Muscle layer of colon (tissue), 2 donors: ENCODE results near the gene MST1.
"Not testable (repeated sequence)": the region's sequence is repeated elsewhere in the genome, so short reads cannot be mapped to it uniquely, and the experiment has no call there.

Experiments
- H3K27ac ChIP-seq: one replicate; pipeline ENCODE4 v1.7.0; 2013; ENCODE audit warnings: low read depth, mild to moderate bottlenecking, low read length, moderate library complexity
- H3K27me3 ChIP-seq, 2 donors: one replicate each; pipeline ENCODE4 v1.7.0; 2013; ENCODE audit warnings: low read length in 2 of 2, mild to moderate bottlenecking in 2 of 2; ENCODE audit not compliant: insufficient read depth in 2 of 2, control insufficient read depth in 1 of 2
- H3K36me3 ChIP-seq: one replicate; pipeline ENCODE4 v1.7.0; 2013; ENCODE audit warnings: mild to moderate bottlenecking, low read length; ENCODE audit not compliant: insufficient read depth
- H3K4me1 ChIP-seq: one replicate; pipeline ENCODE4 v1.7.0; 2013; ENCODE audit warnings: mild to moderate bottlenecking, low read length; ENCODE audit not compliant: insufficient read depth
- H3K4me3 ChIP-seq, 2 donors: one replicate each; pipeline ENCODE4 v1.7.0; 2013; ENCODE audit warnings: low read length in 2 of 2, low read depth in 1 of 2, mild to moderate bottlenecking in 1 of 2, moderate library complexity in 1 of 2
- H3K9ac ChIP-seq: one replicate; pipeline ENCODE4 v1.7.0; 2013; ENCODE audit warnings: low read length
- H3K9me3 ChIP-seq: one replicate; pipeline ENCODE4 v1.7.0; 2013; ENCODE audit warnings: mild to moderate bottlenecking, low read length
- donor health status: abdominal sarcoma.
- donor health status: Adenocarcinoma of cecum.

The MST1 gene

DNA sequence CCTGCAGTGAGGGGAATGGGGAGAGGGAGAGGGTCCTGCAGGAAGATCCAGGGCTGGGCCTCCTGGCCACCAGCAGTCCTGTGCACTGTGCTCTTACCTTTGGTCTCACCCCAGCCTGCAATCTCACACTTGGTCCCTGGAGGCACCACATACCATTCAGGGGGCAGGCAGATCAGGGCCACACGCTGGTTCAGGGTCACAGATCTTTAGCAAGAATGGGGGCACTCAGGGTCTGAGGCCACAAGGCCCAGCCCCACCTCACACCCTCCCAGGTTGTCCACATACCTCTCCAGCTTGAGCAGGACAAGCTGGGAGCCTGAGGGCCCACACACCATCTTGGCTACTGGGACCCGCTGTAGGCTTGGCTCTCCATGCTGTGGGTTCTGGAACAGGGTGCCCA is 4.8 kb downstream of the MST1 start:
- not testable (repeated sequence) for H3K27me3 ChIP-seq, H3K4me1 ChIP-seq, H3K9me3 ChIP-seq, H3K9ac ChIP-seq, H3K4me3 ChIP-seq, H3K27ac ChIP-seq
- H3K36me3 ChIP-seq = peaks cover 16% of the 10 kb centered on the region

DNA sequence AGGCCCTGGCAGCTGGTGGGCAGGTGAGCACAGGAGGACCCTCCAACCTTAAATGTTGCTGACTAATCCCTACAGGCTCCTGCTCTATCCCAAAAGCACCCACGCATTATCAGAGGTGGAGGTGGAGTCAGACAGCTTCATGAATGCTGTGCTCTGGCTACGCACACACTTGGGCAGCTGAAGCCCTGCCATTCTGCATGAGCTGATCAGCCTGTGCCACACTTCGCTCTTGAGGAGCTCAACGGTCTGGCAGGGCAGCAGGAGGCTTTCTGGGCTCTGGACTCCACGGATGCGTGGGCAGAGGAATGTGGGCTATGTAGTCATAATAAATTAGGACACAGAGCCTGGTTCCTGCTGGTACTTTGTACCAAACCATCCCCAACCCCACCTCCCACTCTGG is 6.1 kb downstream of the MST1 start:
- Histone ChIP-seq H3K9me3 (no peaks in the 10 kb centered on the region), H3K4me3 (no peak overlapping the region), H3K36me3 (peaks cover 29% of the 10 kb centered on the region), H3K27ac (no peak overlapping the region), H3K4me1 (no peaks in the 10 kb centered on the region), H3K9ac (no peak overlapping the region), H3K27me3 (peaks cover 0 to 8% of the 10 kb centered on the region in 2 donors)

DNA sequence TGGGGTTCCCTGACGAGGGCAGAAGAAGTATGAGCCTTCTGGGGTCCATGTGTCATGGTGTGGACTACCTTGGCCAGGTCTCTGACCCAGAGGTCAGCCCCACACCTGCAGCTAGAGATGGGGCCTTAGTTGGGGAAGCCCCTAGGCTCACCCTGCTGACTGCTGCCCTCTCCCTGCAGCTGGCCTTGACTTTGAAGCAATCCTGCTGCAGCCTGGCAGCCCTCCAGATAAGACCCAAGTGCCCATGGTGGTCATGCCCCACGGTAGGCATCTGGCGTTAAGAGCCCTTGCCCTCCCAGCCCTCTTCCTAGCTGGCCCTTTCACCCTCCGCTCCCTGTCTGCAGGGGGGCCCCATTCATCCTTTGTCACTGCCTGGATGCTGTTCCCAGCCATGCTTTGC is 7.7 kb downstream of the MST1 start:
- Histone ChIP-seq H3K27me3 (no peaks in the 10 kb centered on the region), H3K27ac (no peak overlapping the region), H3K4me1 (no peaks in the 10 kb centered on the region), H3K9ac (no peak overlapping the region), H3K4me3 (no peak overlapping the region), H3K9me3 (no peaks in the 10 kb centered on the region), H3K36me3 (peaks cover 45% of the 10 kb centered on the region)

DNA sequence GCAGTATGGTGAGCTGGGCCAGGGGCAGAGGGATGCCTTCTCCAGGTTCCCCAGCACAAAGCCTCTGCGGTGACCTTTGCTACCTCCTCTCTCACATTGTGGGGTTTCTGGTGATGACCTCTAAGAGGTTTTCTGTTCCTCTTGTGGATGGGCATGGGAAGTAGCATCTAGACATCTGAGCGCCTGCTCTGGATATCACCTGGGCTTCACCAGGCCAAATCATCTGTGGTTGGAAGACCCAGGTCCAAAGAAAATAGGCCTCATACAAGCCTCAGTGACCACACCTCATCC is 8.1 kb downstream of the MST1 start:
- no peak overlapping the region for H3K27ac ChIP-seq
- H3K27me3 ChIP-seq = no peaks in the 10 kb centered on the region
- no peak overlapping the region for H3K4me3 ChIP-seq
- no peak overlapping the region for H3K9ac ChIP-seq
- no peaks in the 10 kb centered on the region for H3K9me3 ChIP-seq
- H3K4me1 ChIP-seq = no peaks in the 10 kb centered on the region
- H3K36me3 ChIP-seq = peaks cover 49% of the 10 kb centered on the region

DNA sequence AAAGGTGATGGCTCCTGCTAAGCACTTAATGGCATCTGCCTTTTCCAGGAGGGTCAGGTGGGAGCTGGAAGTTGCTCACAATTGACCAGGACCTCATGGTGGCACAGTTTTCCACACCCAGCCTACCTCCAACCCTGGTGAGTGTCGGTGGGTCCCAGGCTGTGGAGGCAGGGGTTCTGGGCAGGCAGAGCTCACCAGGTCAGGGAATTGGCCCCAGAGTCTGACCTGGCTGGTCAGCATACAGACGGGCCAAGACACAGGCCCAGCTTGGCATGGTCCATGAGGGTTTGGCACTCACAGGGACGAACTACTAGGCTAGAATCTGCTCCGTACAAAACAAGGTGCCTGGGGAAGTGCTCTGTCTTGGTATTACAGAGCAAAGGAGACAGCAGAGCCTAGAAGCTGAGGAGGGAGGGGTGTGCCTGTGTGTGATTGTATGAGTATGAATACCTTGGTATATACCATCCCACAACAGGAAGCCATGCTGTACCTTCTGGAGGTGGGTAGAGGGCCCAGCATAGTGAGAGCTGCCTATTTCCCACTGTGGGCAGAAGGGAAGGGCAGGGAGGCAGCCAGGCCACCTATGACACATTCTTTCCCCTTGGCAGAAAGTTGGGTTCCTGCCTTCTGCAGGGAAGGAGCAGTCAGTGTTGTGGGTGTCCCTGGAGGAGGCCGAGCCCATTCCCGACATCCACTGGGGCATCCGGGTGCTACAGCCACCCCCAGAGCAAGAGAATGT is 8.6 kb downstream of the MST1 start:
- H3K9me3 ChIP-seq = no peaks in the 10 kb centered on the region
- H3K27ac ChIP-seq = no peak overlapping the region
- no peaks in the 10 kb centered on the region for H3K27me3 ChIP-seq
- no peak overlapping the region for H3K9ac ChIP-seq
- peaks cover 50% of the 10 kb centered on the region for H3K36me3 ChIP-seq
- no peaks in the 10 kb centered on the region for H3K4me1 ChIP-seq
- no peak overlapping the region for H3K4me3 ChIP-seq

DNA sequence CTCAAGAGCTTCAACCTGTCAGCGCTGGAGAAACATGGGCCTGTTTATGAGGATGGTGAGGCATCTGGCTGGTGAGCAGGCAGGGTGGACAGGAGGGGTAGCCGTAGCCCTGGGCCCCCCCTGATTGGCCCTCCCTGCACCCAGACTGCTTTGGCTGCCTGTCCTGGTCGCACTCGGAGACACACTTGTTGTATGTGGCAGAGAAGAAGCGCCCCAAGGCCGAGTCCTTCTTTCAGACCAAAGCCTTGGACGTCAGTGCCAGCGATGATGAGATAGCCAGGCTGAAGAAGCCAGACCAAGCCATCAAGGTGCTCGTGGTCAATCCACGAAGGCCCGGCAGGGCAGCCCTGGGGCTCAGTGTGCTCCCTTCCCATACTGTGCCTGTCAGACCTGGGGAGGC is 13.4 kb downstream of the MST1 start:
- Histone ChIP-seq H3K27me3 (no peaks in the 10 kb centered on the region), H3K9me3 (no peaks in the 10 kb centered on the region), H3K36me3 (peaks cover 49% of the 10 kb centered on the region), H3K4me3 (no peak overlapping the region), H3K9ac (no peak overlapping the region), H3K27ac (no peak overlapping the region), H3K4me1 (peaks cover 12% of the 10 kb centered on the region)

DNA sequence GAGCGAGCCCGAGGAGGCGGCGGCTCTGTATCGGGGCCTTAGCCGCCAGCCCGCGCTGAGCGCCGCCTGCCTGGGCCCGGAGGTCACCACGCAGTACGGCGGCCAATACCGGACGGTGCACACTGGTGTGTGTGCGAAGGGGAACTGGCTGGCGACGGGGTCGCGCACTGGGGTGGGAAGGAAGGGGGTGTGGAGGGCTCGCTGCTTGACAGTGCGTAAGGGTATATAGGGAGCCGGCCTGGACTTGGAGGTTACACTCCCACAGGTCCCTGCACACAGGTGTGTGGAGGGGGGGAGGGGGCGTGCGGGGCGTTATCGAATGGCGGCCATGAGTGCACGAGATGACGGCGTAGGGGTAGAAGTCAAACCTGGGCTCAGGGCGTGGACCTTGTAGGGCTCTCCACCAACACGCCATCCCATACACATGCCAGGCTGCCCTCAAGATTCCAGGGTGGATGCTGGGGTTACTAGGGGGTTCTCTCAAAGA is 14.7 kb downstream of the MST1 start:
- Histone ChIP-seq H3K27me3 (no peaks in the 10 kb centered on the region), H3K9ac (peak overlapping the region; percentile 39), H3K4me3 (peak overlapping the region; percentile 77 to 78), H3K4me1 (peaks cover 12% of the 10 kb centered on the region), H3K27ac (peak overlapping the region; percentile 50), H3K9me3 (no peaks in the 10 kb centered on the region), H3K36me3 (peaks cover 35% of the 10 kb centered on the region)

DNA sequence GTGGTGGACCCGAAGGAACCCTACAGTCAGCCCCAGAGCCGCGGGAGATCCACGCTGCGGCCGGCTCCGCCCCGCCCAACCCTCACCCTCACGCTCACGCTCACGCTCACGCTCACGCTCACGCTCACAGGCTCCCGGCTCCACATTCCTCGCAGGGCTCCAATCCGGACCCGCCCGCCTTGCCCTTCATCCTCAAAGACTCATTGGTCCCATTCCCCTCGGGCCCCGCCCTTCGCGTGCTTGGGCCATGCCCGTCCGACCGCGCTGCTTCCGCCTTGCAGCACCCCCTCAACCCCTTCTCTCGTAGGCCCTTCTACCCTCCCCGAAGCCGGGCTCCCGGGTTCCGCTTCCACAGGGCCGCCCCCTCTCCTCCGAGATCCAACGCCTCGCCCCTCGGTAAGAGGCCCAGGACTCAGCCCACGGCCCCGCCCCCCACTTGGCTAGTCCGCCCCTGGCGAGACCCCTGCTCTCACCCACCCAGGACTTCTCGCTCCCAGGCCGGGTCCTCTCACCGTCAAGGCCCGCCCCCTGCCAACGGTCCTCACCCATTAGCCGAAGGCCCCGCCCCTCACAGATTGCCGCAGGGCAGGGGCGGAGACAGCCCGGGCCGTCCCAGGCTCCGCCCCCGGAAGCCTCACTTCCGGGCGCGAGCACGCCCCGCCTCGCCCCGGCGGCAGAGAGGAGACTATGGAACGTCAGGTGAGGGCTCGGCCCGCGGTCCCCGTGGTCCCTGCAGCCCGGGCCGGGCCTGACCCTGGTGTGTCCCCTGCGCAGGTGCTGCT is 15.4 kb downstream of the MST1 start, which contains the start of gene APEH:
Gene APEH, plus strand, starts transcription at position 637 of the 782 bp plus-strand sequence. Its CDS starts 51 bp downstream, at position 688.
- Histone ChIP-seq H3K4me1 (peaks cover 12% of the 10 kb centered on the region), H3K36me3 (peaks cover 28% of the 10 kb centered on the region), H3K27ac (peak within 1 kb of the TSS; percentile 57)

DNA sequence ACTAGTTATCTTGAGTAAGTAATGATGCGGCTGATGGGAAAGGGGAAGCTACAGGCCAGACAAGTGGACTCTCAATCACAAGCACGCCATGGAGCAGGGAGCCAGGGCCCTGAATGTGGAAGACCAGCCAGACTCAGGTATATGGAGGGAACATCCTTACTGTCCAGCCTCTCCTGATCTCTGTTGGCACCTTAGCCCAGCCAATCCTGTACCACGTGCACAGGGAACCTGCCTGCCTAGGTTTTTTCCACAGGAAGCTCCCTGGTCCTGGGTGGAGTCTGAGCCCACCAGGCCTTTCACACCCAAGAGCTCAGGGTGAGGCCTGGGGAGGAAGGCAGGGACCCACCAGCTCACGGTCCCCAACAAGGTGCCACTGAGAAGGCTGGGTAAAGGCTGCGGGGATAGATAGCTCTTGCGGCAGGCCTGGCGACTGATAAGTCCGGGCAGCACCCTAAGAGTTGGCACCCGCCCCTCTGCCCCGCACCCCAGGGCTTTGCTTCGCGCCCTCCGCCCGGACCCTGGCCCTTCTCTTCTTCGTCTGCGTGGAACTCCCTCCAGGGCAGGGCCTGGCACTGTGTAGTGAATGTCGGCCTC is 16.1 kb downstream of the MST1 start:
- H3K27ac ChIP-seq = peak overlapping the region; percentile 57
- H3K9ac ChIP-seq = no peak overlapping the region
- peak overlapping the region; percentile 77 to 78 for H3K4me3 ChIP-seq
- H3K9me3 ChIP-seq = no peaks in the 10 kb centered on the region
- H3K27me3 ChIP-seq = peaks cover 0 to 4% of the 10 kb centered on the region in 2 donors
- H3K36me3 ChIP-seq = peaks cover 22% of the 10 kb centered on the region
- peaks cover 12% of the 10 kb centered on the region for H3K4me1 ChIP-seq

More for the DNA sequence above, 15.4 kb downstream of the MST1 start, which contains the start of gene APEH:
- Histone ChIP-seq H3K4me3 (peak within 1 kb of the TSS; percentile 77 to 78), H3K27me3 (no peaks in the 10 kb centered on the region), H3K9ac (peak within 1 kb of the TSS; percentile 39), H3K9me3 (no peaks in the 10 kb centered on the region)

DNA sequence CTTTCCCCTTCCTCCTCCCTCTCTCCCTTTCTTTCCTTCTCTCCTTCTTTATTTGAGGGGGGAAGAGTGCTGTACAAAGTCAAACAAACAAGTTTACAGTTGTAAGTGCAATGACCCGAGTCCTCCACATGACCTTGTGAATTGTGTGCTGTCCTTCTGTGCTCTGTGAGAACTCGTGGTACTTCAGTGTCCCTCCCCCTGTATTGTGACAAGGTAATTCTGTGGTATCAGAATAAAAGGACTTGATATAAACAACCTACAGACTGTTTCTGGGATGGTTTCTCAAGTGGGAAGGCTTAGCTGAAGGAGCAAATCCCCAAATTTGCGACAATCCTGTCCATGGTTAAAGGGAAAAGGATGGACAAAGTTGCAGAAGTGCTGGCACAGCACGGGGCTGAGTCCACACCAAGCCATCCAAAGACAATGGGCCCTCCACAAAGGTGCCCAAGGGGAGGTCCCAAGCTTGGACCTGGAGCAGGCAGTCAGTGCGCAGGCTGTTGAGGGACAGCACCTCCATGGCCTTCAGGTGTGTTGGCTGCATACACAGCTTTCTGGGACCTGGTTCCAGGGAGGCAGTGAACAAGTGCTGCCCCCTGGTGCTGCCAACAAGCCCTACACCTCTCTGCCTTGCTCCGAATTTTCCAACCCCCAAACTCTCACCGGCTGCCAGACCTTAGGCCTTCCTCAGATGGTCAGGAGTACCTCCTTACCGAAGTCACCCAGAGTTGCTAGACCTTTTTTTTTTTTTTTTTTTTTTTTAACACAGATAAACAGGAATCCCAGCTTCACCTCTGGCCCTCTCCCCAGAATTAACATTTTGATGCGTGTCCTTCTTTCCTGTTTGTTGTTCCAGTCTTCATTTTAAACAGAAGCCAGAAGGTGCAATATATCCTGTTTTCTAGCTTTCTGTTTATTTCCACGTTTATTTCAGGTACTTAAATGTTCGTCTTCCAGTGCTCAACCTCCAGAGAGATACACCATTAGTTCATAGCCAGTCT is 17.7 kb downstream of the MST1 start:
- peaks cover 12% of the 10 kb centered on the region for H3K4me1 ChIP-seq
- H3K9ac ChIP-seq = no peak overlapping the region
- no peaks in the 10 kb centered on the region for H3K9me3 ChIP-seq
- peaks cover 0 to 13% of the 10 kb centered on the region in 2 donors for H3K27me3 ChIP-seq
- H3K4me3 ChIP-seq = no peak overlapping the region
- H3K36me3 ChIP-seq = peaks cover 5% of the 10 kb centered on the region
- no peak overlapping the region for H3K27ac ChIP-seq
